Stimulated activated CD4-positive, alpha-beta T cell treated with anti-CD3 and anti-CD28 coated beads, Interleukin-2, amount 100 ng/mL, for 48 hours (primary cell): ENCODE measurements around the gene PKNOX1.
"Not testable (repeated sequence)": the region's sequence is repeated elsewhere in the genome, so short reads cannot be mapped to it uniquely, and the experiment has no call there.

Source experiments
- DNase-seq, 2 donors: peaks; one replicate each; pipeline ENCODE4 v3.0.0-alpha.2; 2020

PKNOX1 gene

DNA sequence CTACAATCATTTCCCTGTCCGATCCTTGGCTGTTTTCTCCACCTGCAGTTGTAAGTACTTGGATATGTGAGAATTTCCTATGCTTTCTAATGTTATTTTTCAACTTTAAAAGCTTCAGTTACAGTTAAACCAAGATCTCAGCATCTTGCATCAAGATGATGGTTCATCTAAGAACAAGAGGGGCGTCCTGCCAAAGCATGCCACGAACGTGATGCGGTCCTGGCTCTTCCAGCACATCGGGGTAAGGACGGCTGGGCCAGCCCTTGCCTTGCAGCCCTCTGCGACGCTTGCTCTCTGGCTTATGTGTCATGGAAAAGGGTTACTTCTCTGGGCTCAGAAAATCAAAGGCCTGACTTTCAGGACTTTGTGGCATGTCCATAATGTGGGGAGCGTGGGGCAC is 46.8 kb downstream of the PKNOX1 start:
- DNase-seq: no peak

- no peak for DNase-seq
Observed at GRCh38 chr21:43021756-43022600, 47.6 kb downstream of the PKNOX1 start.

GRCh38 chr21:43023175-43023574 is 48.8 kb downstream of the PKNOX1 start:
- no peak for DNase-seq

- DNase-seq: no peak
Observed at GRCh38 chr21:43024439-43025136, 50.2 kb downstream of the PKNOX1 start.

GRCh38 chr21:43025636-43026180 is 51.3 kb downstream of the PKNOX1 start:
- no peak for DNase-seq

DNA sequence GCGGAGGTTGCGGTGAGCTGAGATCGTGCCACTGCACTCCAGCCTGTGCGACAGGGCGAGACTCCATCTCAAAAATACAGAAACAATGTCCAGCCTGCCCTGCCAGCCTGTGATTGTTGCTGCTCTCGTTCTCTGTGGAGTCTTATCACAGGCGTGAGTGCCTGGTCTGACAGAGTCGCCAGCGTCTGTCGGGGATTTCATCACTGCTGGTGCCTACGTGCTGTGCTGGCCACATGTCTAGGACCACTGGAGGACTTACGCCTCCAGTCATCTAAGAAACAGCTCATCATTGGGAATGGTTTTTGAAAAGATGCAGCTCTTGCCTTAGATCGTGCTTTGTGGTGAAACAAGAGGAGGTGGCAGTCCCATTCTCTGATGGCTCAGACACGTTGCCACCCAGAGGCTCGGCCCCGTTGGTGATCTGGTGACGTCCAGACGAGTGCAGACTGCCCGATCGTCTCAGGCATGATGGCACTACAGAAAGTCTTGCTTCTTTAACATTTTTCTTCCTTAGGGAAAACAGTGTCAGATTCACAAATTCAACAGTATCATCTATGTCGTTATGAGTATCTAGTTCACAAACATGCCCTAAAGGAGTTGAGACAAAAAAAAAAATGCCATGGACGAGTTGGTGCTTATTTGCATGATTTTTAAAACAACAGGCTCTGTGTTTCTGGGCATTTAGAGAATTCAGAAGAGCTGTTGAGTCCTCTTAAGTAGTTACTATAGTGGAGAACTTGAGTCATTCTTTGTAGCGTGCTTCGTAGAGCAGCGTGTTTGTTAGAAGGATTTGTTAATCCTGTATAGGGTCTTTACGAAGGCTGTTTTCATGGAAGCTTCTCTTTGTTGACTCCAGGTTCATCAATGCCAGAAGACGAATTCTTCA is 53.7 kb downstream of the PKNOX1 start:
- no peak for DNase-seq

- DNase-seq: no peak
Observed at GRCh38 chr21:43029785-43030184, 55.4 kb downstream of the PKNOX1 start.

DNA sequence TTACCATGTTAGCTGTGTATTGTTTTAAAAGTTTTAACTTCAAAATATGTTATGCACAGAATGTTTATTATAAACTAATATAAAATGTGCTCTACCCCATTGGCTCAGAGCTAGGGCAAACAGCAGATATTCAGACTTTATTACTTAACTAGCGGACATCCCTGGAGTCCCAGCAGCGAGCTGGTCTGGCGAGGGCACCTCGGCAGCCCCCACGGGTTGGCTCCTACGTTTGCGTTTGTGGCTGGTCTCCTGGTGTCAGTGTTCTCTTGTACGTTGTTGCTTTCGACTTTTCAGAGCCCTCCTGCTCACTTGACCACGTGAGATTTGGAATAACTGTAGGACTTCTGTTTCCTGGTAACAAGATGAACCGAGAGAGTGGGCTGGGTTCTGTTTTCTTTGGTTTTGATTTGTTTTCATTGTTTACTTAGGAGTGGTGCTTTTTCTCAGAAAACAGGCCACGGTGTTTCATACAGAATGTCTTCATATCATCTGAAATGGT is 56.8 kb downstream of the PKNOX1 start:
- no peak for DNase-seq

DNA sequence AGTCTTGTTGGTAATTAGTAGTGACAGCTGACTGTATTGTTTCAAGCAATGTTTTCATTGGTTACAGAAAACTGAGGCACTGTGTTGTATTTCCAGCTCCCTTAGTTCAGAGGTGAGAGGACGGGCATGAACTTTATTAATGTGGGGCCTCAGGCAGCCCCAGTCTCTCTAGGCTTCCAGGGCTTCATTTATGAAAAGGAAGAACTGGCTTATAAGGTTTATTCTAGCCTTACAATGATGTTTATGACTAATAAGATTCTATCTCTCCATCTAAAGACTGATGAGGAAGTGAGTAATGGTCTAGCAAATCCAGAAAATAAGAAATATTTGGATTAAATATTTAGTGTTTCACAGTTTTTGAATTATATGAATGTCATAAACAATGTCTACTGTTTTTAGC is 59.7 kb downstream of the PKNOX1 start:
- DNase-seq: no peak

DNA sequence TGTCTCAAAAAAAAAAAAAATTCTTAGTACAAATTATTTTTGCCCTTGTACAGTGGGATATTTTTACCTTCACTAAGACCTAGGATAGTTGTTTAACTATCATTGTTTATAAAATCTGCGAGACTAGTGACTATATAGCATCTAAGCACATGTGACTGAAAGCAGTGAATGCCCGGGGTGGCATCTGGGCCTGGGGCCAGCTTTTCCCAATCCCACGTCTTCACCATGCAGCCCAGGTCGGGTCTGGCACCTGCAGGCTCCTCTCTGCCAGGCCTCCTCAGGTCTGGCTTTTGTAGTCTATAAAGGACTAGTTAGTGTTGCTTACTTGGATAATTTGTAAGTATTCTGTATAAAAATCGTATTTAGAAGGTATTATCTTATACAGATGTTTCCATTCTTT is 60.5 kb downstream of the PKNOX1 start:
- DNase-seq: no peak

DNA sequence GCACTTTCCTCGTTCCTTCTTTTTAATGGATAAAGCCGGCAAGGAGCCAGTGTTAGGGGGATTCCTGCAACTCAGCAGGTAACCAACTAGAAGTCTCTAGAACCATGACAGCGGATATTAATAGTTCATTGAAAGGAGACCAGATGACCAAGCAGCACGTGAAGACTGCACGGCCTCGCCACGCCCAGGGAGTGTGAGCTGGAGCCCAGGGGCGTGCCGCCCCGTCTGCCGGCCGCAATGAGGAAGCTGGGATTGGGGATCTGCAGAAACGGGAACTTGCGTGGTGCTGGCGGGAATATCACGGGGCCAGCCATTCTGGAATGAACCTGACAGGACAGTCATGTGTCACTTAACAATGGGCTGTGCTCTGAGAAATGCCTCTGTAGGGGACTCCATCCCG is 62.5 kb downstream of the PKNOX1 start:
- not testable (repeated sequence) for DNase-seq

DNA sequence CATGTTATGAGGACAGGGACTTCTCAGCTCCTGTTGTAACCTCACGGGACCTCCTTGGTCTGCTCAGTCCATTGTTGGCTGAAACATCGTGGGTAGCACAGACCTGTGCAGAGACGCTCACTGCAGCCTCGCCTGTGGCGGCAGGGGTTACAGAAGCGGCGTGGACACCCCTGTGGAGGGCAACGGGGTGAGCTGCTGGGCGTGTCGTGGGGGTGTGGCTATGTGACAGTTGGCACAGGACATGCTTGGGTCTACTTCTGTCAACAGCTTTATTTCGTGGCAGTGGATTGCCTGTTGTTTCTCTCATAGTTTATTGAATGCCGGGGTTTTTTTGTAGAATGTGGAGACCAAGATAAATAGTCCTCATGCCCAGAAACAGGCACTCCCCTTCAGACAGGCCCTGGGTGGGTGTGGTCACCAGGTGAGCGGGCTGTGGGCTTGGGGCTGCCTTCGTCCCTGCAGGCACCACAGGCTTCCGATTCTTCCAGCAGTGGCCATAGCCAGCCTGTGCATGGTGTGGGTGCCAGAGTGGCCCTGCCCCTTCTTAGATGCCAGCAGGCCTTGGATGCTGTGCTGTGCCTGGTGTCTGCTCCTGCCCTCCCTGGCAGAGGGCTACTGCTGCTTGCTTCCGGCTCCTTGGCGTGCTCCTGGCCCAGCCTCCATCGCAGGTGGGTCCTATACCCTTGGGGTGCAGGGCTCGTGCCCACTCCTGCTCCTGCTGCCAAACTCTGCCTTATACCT is 63.7 kb downstream of the PKNOX1 start:
- not testable (repeated sequence) for DNase-seq

GRCh38 chr21:43038659-43039044 is 64.3 kb downstream of the PKNOX1 start:
- not testable (repeated sequence) for DNase-seq

- DNase-seq: not testable (repeated sequence)
Observed at GRCh38 chr21:43042169-43042568, 67.8 kb downstream of the PKNOX1 start.

- not testable (repeated sequence) for DNase-seq
Observed at GRCh38 chr21:43043291-43043690, 68.9 kb downstream of the PKNOX1 start.

- not testable (repeated sequence) for DNase-seq
Observed at GRCh38 chr21:43044547-43044946, 70.2 kb downstream of the PKNOX1 start.

- not testable (repeated sequence) for DNase-seq
Observed at GRCh38 chr21:43045165-43045875, 71.0 kb downstream of the PKNOX1 start.

DNA sequence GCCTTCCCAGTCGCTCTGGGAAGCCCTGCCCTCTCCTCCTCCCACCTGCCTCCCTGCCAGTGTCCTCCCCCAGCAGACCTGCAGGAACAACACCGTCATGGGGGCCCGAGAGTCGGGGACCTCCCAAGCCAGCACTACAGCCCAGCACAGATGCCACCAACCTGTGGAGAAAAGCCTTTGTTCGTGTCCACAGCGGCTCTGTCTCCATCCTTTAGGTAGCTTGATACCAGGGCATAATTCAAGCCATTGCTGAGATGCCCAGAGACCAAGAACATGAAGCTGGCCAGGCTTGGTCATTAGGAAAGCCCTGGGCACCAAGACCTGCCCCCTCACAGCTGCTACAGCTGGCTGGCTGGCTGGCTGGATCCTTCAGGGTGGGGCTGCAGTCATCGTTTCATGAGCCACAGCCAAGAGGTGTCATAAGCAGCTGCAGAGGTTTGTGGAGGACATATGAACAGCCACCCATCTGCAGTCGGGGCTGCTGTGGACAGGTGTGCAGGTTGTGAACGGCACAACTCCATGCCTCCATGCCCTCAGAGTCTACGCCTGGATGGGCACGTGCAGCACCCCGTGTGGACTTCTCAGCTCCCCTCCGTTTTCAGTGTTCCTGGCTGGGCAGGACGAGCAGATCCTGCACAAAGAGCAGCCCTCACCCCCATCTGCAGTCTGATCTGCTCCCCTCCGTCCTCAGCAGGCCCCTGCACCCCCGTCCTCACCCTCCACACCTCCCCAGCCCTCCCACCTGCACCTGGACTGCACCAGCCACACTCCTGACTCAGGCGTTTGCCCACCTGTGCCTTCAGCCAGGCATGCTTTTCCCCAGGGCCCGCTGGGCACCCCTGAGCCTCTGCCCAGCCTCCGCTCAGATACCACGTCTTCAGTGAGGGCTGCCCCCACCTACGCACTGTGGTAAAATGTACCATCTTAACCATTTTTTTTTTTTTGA is 71.8 kb downstream of the PKNOX1 start:
- not testable (repeated sequence) for DNase-seq

DNA sequence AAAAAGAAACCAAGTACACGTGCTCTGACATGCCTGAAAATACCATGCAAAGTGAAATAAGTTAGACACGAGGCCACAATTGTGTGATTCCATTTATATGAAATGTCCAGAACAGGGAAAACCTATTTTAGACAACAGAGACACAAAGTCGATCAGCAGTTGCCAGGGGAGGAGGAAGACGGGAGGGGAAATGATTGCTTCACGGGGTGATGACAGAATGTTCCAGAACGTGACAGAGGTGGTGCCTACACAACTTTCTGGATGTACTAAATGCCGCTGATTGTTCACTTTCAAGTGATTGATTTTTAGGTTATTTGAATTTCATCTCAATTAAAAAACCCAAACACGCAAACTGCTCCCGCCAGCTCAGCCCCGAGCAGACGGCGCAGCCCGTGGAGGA is 78.8 kb downstream of the PKNOX1 start:
- not testable (repeated sequence) for DNase-seq
